ENCODE measurements around the gene KRT33A.

GRCh38 chr17:41334385-41335305 is 16.0 kb downstream of the KRT33A start:
- TF ChIP-seq CTCF (IDR thresholded peaks at IDR 0.05): no peak
- TF ChIP-seq POLR2A (IDR thresholded peaks at IDR 0.05): no peak
